Ovary (tissue), 3 donors: ENCODE results near the gene STK39.

ENCODE experiments used
- POLR2A ChIP-seq: fragments of 450-650 bp; IDR thresholded peaks from one replicate; pipeline ENCODE4 v1.6.1; 2017; ENCODE audit warnings: antibody characterized with exemption, mild to moderate bottlenecking, moderate library complexity
- TF ChIP-seq, protein P1 (sequence below), 3 donors: fragments of 450-650 bp in 2 of 3; fragments of 200-600 bp in 1 of 3; IDR thresholded peaks; one replicate each; pipeline versions ENCODE4 v1.5.1 to v1.8.0; 2016 to 2022; ENCODE audit warnings: antibody characterized with exemption in 3 of 3, mild to moderate bottlenecking in 1 of 3
- donor health status: DM: no; HTN: no; CAD: no.

DNA sequence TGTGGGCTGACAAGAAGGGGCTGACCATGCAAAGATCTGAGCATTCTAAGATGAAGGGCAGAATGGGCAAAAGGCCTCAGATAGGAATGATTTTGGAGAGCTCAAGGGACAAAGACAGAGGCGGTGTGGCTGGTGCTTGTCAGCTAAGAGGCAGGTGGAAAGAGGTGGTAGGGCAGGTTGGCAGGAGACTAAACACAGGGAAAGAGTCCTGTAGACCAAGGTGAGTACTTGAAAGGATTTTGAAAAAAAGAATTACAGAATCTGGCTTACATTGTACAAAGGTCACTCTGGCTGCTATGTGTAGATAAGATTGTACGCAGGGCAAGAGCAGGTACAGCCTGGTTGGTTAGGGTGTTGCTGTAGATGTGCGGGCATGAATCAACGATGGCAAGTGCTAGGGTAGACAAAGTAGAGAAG lies 50.6 kb downstream of the STK39 start:
- TF ChIP-seq, protein P1, sequence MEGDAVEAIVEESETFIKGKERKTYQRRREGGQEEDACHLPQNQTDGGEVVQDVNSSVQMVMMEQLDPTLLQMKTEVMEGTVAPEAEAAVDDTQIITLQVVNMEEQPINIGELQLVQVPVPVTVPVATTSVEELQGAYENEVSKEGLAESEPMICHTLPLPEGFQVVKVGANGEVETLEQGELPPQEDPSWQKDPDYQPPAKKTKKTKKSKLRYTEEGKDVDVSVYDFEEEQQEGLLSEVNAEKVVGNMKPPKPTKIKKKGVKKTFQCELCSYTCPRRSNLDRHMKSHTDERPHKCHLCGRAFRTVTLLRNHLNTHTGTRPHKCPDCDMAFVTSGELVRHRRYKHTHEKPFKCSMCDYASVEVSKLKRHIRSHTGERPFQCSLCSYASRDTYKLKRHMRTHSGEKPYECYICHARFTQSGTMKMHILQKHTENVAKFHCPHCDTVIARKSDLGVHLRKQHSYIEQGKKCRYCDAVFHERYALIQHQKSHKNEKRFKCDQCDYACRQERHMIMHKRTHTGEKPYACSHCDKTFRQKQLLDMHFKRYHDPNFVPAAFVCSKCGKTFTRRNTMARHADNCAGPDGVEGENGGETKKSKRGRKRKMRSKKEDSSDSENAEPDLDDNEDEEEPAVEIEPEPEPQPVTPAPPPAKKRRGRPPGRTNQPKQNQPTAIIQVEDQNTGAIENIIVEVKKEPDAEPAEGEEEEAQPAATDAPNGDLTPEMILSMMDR (IDR thresholded peaks at IDR 0.05) = no peak
- TF ChIP-seq POLR2A = no peak
